GM18507 (cell line): ENCODE results near the gene GATA1.
"Not testable (repeated sequence)": the region's sequence is repeated elsewhere in the genome, so short reads cannot be mapped to it uniquely, and the experiment has no call there.

Experiments
- DNase-seq: peaks from one replicate; pipeline ENCODE4 v3.0.0; 2011; ENCODE audit warnings: low read depth; ENCODE audit not compliant: insufficient read length; ENCODE audit errors: extremely low spot score
- FAIRE-seq: peaks from 2 replicates; lab custom pipeline; 2011; peaks lifted over from hg19 to GRCh38; lab: Jason Lieb, UNC

Gene GATA1

GRCh38 chrX:48802089-48802904 lies 15.9 kb downstream of the GATA1 start:
- no peak for FAIRE-seq
- DNase-seq, result peak; percentile 35

- FAIRE-seq (no peak), DNase-seq (no peak)
Observed at GRCh38 chrX:48802905-48803200, 16.5 kb downstream of the GATA1 start.

GRCh38 chrX:48806081-48806480 lies 19.7 kb downstream of the GATA1 start:
- FAIRE-seq, result no peak
- DNase-seq, result no peak

GRCh38 chrX:48813644-48814043 lies 27.3 kb downstream of the GATA1 start:
- FAIRE-seq (no peak), DNase-seq (no peak)

- DNase-seq, result no peak
- no peak for FAIRE-seq
Observed at GRCh38 chrX:48814722-48815121, 28.3 kb downstream of the GATA1 start.

GRCh38 chrX:48815266-48815665 lies 28.9 kb downstream of the GATA1 start:
- FAIRE-seq (no peak), DNase-seq (no peak)

- FAIRE-seq (no peak), DNase-seq (no peak)
Observed at GRCh38 chrX:48816014-48816810, 29.8 kb downstream of the GATA1 start.

- DNase-seq, result no peak
- no peak for FAIRE-seq
Observed at GRCh38 chrX:48818098-48818497, 31.7 kb downstream of the GATA1 start.

- no peak for DNase-seq
Observed at GRCh38 chrX:48818866-48819265, 32.5 kb downstream of the GATA1 start.

GRCh38 chrX:48819394-48819793 lies 33.0 kb downstream of the GATA1 start:
- not testable (repeated sequence) for DNase-seq, FAIRE-seq

More at GRCh38 chrX:48818866-48819265, 32.5 kb downstream of the GATA1 start:
- no peak for FAIRE-seq

- FAIRE-seq, result no peak
- DNase-seq, result no peak
Observed at GRCh38 chrX:48823053-48823452, 36.7 kb downstream of the GATA1 start.

- no peak for DNase-seq
- no peak for FAIRE-seq
Observed at GRCh38 chrX:48824066-48824465, 37.7 kb downstream of the GATA1 start.

GRCh38 chrX:48826135-48826875 lies 39.9 kb downstream of the GATA1 start, which contains the start of gene ERAS:
Gene ERAS, plus strand, starts transcription at chrX:48826513. Its CDS starts 2,611 bp downstream, at chrX:48829124.
- FAIRE-seq, result no peak
- no peak for DNase-seq

GRCh38 chrX:48826876-48827653 lies 40.7 kb downstream of the GATA1 start:
- DNase-seq (no peak), FAIRE-seq (no peak)

- no peak for DNase-seq
- no peak for FAIRE-seq
Observed at GRCh38 chrX:48827654-48827968, 41.2 kb downstream of the GATA1 start.

- DNase-seq (no peak), FAIRE-seq (no peak)
Observed at GRCh38 chrX:48829016-48829735, 42.8 kb downstream of the GATA1 start.

GRCh38 chrX:48831136-48831908 lies 44.9 kb downstream of the GATA1 start:
- DNase-seq (no peak), FAIRE-seq (no peak)

GRCh38 chrX:48831909-48832291 lies 45.5 kb downstream of the GATA1 start:
- FAIRE-seq (no peak), DNase-seq (no peak)
